ENCODE results near the gene APOLD1. TPM values are rescaled to one million over a fixed set of nuclear protein-coding genes. Genes with fewer than 3 reads are reported as not detected.

The APOLD1 gene
- total and polyA plus RNA-seq, 2 of the 8 experiments (the other 6 are each of a cell fraction or from before 2014, with no cell fraction given) = 0.12 to 0.71 TPM

DNA sequence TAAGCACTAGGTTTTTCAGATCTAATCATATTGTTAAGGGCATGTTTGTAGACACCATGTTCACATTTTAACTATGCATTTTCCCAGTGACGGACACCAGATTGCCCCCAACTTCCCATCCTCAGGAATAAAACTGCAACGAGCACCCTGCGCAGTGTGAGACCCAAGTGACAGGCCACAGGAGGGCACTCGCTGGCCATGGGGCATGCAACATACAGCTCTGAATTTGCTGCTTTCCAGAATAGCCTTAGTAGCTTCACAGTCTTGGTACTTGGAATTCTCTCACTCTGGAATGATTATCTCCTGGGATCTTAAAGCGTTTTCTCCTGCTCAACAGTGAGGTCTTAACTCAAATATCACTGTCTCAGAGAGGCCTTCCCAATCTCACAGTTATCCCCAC lies 26.7 kb downstream of the APOLD1 start (continued):
- TF ChIP-seq GTF2F1 (IDR thresholded peaks at IDR 0.05; ENCODE audit: borderline replicate concordance, low read depth, low read length) (no peak), BRCA1 (IDR thresholded peaks at IDR 0.05; ENCODE audit: low read depth, low read length) (no peak), SRF (IDR thresholded peaks at IDR 0.05; ENCODE audit: low read depth, low read length) (no peak), TEAD4 (IDR thresholded peaks at IDR 0.05; ENCODE audit: low read depth, low read length) (no peak), TCF12 (IDR thresholded peaks at IDR 0.05; ENCODE audit: low read depth, low read length) (no peak)
- TF ChIP-seq, protein P1, sequence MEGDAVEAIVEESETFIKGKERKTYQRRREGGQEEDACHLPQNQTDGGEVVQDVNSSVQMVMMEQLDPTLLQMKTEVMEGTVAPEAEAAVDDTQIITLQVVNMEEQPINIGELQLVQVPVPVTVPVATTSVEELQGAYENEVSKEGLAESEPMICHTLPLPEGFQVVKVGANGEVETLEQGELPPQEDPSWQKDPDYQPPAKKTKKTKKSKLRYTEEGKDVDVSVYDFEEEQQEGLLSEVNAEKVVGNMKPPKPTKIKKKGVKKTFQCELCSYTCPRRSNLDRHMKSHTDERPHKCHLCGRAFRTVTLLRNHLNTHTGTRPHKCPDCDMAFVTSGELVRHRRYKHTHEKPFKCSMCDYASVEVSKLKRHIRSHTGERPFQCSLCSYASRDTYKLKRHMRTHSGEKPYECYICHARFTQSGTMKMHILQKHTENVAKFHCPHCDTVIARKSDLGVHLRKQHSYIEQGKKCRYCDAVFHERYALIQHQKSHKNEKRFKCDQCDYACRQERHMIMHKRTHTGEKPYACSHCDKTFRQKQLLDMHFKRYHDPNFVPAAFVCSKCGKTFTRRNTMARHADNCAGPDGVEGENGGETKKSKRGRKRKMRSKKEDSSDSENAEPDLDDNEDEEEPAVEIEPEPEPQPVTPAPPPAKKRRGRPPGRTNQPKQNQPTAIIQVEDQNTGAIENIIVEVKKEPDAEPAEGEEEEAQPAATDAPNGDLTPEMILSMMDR (IDR thresholded peaks at IDR 0.05; ENCODE audit: control extremely low read depth in 1 of 3, insufficient read depth in 1 of 3, low read depth in 1 of 3, low read length in 3 of 3) = peak in 1 of 3 experiments; percentile 17; a peak in 1 of 4 replicates

Measured in H1 (cell line).